GM12875 (cell line): ENCODE data around the gene DNAJA1.
"Not testable (repeated sequence)": the region's sequence is repeated elsewhere in the genome, so short reads cannot be mapped to it uniquely, and the experiment has no call there.

Experiments
- H3K4me3 ChIP-seq: one replicate; pipeline ENCODE4 v1.5.1; 2011; ENCODE audit warnings: low read depth, low read length, control low read depth
- CTCF ChIP-seq: IDR thresholded peaks from 2 replicates; pipeline ENCODE4 v1.5.1; 2011; ENCODE audit warnings: low read depth, mild to moderate bottlenecking, control low read depth, inconsistent platforms, low read length, moderate library complexity, borderline replicate concordance; ENCODE audit not compliant: insufficient read depth

Gene DNAJA1

GRCh38 chr9:33082538-33083326 is 57.7 kb downstream of the DNAJA1 start:
- H3K4me3 ChIP-seq = no peak overlapping the region
- TF ChIP-seq CTCF = no peak

GRCh38 chr9:33085672-33086071 is 60.6 kb downstream of the DNAJA1 start:
- not testable (repeated sequence) for H3K4me3 ChIP-seq
